ENCODE measurements around the gene RAD50.

The RAD50 gene

GRCh38 chr5:132677682-132678400, 121.1 kb downstream of the RAD50 start:
- DNase-seq, result no peak

- no peak for DNase-seq
Observed at GRCh38 chr5:132678735-132679134, 122.0 kb downstream of the RAD50 start.

GRCh38 chr5:132679166-132679565, 122.4 kb downstream of the RAD50 start:
- no peak for DNase-seq

GRCh38 chr5:132679717-132680380, 123.1 kb downstream of the RAD50 start:
- DNase-seq, result no peak

GRCh38 chr5:132680780-132681475, 124.2 kb downstream of the RAD50 start:
- no peak for DNase-seq

GRCh38 chr5:132681476-132681831, 124.7 kb downstream of the RAD50 start:
- DNase-seq, result no peak

- no peak for DNase-seq
Observed at GRCh38 chr5:132681983-132682382, 125.2 kb downstream of the RAD50 start.

GRCh38 chr5:132684491-132684890, 127.7 kb downstream of the RAD50 start:
- no peak for DNase-seq

- peak; percentile 81 for DNase-seq
Observed at GRCh38 chr5:132684922-132685720, 128.3 kb downstream of the RAD50 start.

GRCh38 chr5:132686193-132686592, 129.4 kb downstream of the RAD50 start:
- DNase-seq, result no peak

- DNase-seq, result peak; percentile 69
Observed at GRCh38 chr5:132687995-132688394, 131.2 kb downstream of the RAD50 start.

GRCh38 chr5:132688536-132689339, 132.0 kb downstream of the RAD50 start:
- DNase-seq, result peak; percentile 64

- no peak for DNase-seq
Observed at GRCh38 chr5:132689513-132689912, 132.7 kb downstream of the RAD50 start.

GRCh38 chr5:132690156-132690555, 133.4 kb downstream of the RAD50 start:
- DNase-seq, result no peak

GRCh38 chr5:132691755-132692631, 135.2 kb downstream of the RAD50 start:
- DNase-seq, result peak; percentile 26

- DNase-seq, result no peak
Observed at GRCh38 chr5:132692632-132692967, 135.8 kb downstream of the RAD50 start.

All from activated CD4-positive, alpha-beta T cell treated with anti-CD3 and anti-CD28 coated beads, Interleukin-10, Interleukin-2, amounts not matched to agents 100 ng/mL and 50 ng/mL, durations not matched to agents 16 hours and 8 hours (primary cell).